Adrenal gland (tissue), 12 donors: ENCODE results near the gene WSCD2. TPM values are rescaled to one million over a fixed set of nuclear protein-coding genes. Genes with fewer than 3 reads are reported as not detected.

Experiments
- DNase-seq, 7 donors: peaks; one replicate each; pipeline ENCODE4 v3.0.0-alpha.2; 2019 to 2020
- H3K27ac ChIP-seq, 5 donors: fragments of 200-600 bp; sonication (generic) in 4 of 5; 1 replicate in 3 of 5; 2 replicates in 2 of 5; pipeline versions ENCODE4 v1.5.1 to v1.8.0; 2016 to 2020; ENCODE audit warnings: mild to moderate bottlenecking in 1 of 5
- H3K27me3 ChIP-seq: fragments of 200-600 bp; 2 replicates; pipeline ENCODE4 v1.8.0; 2021
- H3K36me3 ChIP-seq, 2 donors: fragments of 200-600 bp; replicated peaks in 1 of 2; 1 replicate in 1 of 2; 2 replicates in 1 of 2; pipeline versions ENCODE4 v1.5.1 to v1.8.0; 2018 to 2022
- H3K4me1 ChIP-seq, 2 donors: fragments of 200-600 bp; replicated peaks in 1 of 2; 1 replicate in 1 of 2; 2 replicates in 1 of 2; pipeline versions ENCODE4 v1.5.1 to v1.8.0; 2018 to 2021
- H3K4me3 ChIP-seq, 4 donors: fragments of 200-600 bp; sonication (generic) in 3 of 4; one replicate each; pipeline ENCODE4 v1.5.1; 2016 to 2018
- H3K9me3 ChIP-seq, 3 donors: fragments of 200-600 bp; sonication (generic) in 1 of 3; replicated peaks in 1 of 3; 1 replicate in 2 of 3; 2 replicates in 1 of 3; pipeline versions ENCODE4 v1.5.1 to v1.8.0; 2016 to 2021
- POLR2A ChIP-seq, 2 donors: fragments of 450-650 bp; IDR thresholded peaks; one replicate each; pipeline ENCODE4 v1.6.1; 2017; ENCODE audit warnings: antibody characterized with exemption in 2 of 2, mild to moderate bottlenecking in 2 of 2, moderate library complexity in 1 of 2
- WGBS, 4 donors: extraction: QIAGEN DNeasy Blood & Tissue Kit in 2 of 4; methylation state at CpG; one replicate each; pipeline versions ENCODE4 v1.1.5 to v1.1.7; 2013 to 2017; 5-methylcytosine and 5-hydroxymethylcytosine counted together
- intact Hi-C, 2 donors: fragments of 100-400 bp; cut with DNase I; formaldehyde crosslinking; loops; one replicate each; pipeline versions ENCODE4 v1.14.1 to v1.15.0; 2022 to 2023
- polyA plus RNA-seq, 3 donors: library from polyadenylated mRNA; stranded (reverse); fragments of 200-250 nt in 2 of 3; fragments of 350-450 nt in 1 of 3; fragmentation: Illumina TruSeq in 1 of 3; extraction: RNeasy Lipid Tissue Mini Kit (QIAGEN cat#74804) in 1 of 3; gene quantifications; one replicate each; pipeline ENCODE4 v1.2.3, GENCODE V29; 2013 to 2014
- total RNA-seq, 9 donors: library from RNA; depleted of rRNA in 4 of 9; stranded (reverse); fragments of >200 nt in 4 of 9; fragments of 120-200 nt in 1 of 9; fragmentation: NEBNext Ultra II Directional in 1 of 9; extraction: Animal tissue kit (Norgen Biotek cat#: 25700) in 1 of 9; gene quantifications; one replicate each; pipeline versions ENCODE4 v1.1.0 to v1.2.4, GENCODE V29; 2013 to 2023
- TF ChIP-seq, protein P1 (sequence below), 6 experiments: fragments of 450-650 bp in 4 of 6; fragments of 200-600 bp in 2 of 6; sonication (generic) in 1 of 6; IDR thresholded peaks; 1 replicate in 5 of 6; 2 replicates in 1 of 6; pipeline versions ENCODE4 v1.5.1 to v1.8.0; 2016 to 2021; ENCODE audit warnings: antibody characterized with exemption in 6 of 6, mild to moderate bottlenecking in 2 of 6, moderate library complexity in 1 of 6
- donor health status: healthy with polysubstance abuse.
- donor health status: Bipolar disorder and iron deficiency.
- donor health status: DM: yes; HTN: yes; CAD: no.
- donor health status: DM: no; HTN: no; CAD: no.
- donor health status: DM: no; HTN: no; CAD: no.
- donor health status: DM: yes; HTN: yes; CAD: no.

Gene WSCD2
- total and polyA plus RNA-seq, 12 donors, result 0.18 to 2.9 (median 0.69) TPM

DNA sequence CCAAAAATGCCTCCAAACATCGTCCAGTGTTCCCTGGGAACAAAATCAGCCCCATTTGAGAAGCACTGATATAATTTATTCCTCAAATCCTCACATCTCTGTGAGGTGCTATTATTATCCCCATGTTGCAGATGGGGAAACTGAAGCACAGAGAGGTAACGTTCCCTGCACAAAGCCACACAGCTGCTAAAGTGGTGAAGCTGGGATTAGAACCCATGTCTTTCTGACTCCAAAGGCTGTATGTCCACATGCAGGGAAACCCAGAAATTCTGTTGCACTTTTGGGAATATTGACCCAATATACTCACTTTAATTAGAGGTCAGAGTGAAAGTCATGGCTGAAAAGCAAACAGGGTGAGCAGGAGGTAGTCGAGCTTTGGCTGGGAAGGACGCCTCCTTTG lies 19.1 kb upstream of the WSCD2 start:
- no peaks in the 10 kb centered on the region for H3K36me3 ChIP-seq
- no peaks in the 10 kb centered on the region for H3K4me1 ChIP-seq
- H3K27ac ChIP-seq, result no peak overlapping the region
- WGBS, 4 donors, result 47 to 68% (median 59%) methylated on average over 4 of the region's 4 CpGs
- intact Hi-C loops, result no loop called here
- no peak overlapping the region for H3K4me3 ChIP-seq
- no peaks in the 10 kb centered on the region for H3K9me3 ChIP-seq
- TF ChIP-seq, protein P1, sequence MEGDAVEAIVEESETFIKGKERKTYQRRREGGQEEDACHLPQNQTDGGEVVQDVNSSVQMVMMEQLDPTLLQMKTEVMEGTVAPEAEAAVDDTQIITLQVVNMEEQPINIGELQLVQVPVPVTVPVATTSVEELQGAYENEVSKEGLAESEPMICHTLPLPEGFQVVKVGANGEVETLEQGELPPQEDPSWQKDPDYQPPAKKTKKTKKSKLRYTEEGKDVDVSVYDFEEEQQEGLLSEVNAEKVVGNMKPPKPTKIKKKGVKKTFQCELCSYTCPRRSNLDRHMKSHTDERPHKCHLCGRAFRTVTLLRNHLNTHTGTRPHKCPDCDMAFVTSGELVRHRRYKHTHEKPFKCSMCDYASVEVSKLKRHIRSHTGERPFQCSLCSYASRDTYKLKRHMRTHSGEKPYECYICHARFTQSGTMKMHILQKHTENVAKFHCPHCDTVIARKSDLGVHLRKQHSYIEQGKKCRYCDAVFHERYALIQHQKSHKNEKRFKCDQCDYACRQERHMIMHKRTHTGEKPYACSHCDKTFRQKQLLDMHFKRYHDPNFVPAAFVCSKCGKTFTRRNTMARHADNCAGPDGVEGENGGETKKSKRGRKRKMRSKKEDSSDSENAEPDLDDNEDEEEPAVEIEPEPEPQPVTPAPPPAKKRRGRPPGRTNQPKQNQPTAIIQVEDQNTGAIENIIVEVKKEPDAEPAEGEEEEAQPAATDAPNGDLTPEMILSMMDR (IDR thresholded peaks at IDR 0.05), result no peak
- no peak for TF ChIP-seq POLR2A (IDR thresholded peaks at IDR 0.05)
- DNase-seq, result no peak
- H3K27me3 ChIP-seq, result peaks cover 8% of the 10 kb centered on the region

DNA sequence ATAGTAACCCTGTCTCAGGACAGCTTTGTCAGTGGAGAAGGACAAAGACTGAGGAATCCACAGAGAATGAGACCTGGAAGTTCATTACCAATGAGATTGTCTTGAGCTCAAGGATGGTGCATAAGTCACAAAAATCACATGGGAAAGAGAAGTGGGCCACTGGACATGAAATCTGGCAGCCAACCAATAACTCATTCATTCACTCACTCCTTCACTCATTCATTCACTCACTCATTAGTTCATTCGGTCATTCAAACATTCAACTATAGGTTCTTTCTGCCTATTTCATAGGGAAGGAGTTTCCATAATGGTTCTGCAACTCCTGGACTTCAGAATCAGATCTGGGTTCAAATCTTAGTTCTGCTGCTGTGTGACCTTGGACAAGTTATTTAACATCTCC lies 18.2 kb upstream of the WSCD2 start:
- no peaks in the 10 kb centered on the region for H3K36me3 ChIP-seq
- H3K4me3 ChIP-seq, result no peak overlapping the region
- no peak for DNase-seq
- TF ChIP-seq, protein P1 (IDR thresholded peaks at IDR 0.05), result no peak
- TF ChIP-seq POLR2A (IDR thresholded peaks at IDR 0.05), result no peak
- 85 to 89% (median 85%) methylated on average over 1 of the region's 1 CpG for WGBS, 4 donors
- H3K27ac ChIP-seq, result no peak overlapping the region
- intact Hi-C loops, result no loop called here
- H3K9me3 ChIP-seq, result no peaks in the 10 kb centered on the region
- H3K27me3 ChIP-seq, result peaks cover 8% of the 10 kb centered on the region
- H3K4me1 ChIP-seq, result no peaks in the 10 kb centered on the region

- Histone ChIP-seq H3K9me3 (no peaks in the 10 kb centered on the region), H3K27me3 (no peaks in the 10 kb centered on the region), H3K4me1 (no peaks in the 10 kb centered on the region), H3K36me3 (no peaks in the 10 kb centered on the region), H3K27ac (peak overlapping the region in 1 of 5 donors; percentile 62), H3K4me3 (no peak overlapping the region)
- no peak for DNase-seq
- 68 to 72% (median 72%) methylated on average over 9 to 11 of the region's 11 CpGs for WGBS, 4 donors
- intact Hi-C loops, result no loop called here
- TF ChIP-seq, protein P1 (IDR thresholded peaks at IDR 0.05), result no peak
- no peak for TF ChIP-seq POLR2A (IDR thresholded peaks at IDR 0.05)
These were observed 16.1 kb upstream of the WSCD2 start for GRCh38 chr12:108112832-108113556.

DNA sequence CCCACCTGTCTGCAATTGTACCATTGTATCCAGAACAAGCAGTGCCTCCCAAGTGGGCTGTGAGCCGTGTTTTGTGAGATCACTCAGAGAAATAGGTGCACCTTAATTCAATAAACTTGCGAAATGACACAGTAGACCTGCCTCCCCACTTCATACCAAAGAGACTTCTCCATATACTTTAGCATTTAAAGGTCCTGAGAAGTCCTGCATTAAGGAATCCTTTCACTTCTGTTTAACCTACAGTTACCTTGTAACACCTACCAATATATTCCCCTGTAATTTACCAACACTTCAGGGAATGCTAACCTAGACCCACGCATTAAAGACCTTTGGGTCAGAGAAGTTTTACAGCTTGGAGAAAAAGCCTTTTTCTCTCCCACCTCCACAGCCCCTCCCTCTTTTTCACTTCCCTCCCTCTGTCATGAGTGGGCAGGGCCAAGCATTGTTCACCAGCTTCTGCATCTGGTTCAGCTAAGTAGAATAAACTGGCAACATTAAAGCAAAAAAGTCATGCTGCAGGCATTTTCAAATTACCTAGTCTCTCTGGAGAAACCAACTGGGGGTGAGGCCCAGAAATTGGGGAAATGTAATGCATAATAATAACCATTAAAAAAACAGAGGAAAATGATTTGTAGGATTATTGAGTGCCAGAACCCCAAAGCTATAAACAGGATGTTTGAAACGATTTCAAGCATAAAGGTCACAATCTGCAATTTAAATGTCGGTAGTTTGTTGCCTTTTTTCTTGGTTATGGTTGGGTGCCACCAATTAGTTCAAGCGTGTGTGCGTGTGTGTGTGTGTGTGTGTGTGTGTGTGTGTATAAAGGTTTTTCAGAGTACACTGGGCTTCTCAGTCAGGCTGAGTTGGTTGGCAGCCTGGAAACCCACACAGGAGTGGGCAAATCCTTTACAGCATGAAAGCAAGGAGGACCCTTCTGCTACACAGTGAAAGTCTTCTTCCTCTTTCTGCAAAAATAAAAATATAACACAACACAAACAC lies 13.7 kb upstream of the WSCD2 start:
- DNase-seq, result no peak
- Histone ChIP-seq H3K9me3 (no peaks in the 10 kb centered on the region), H3K4me1 (no peaks in the 10 kb centered on the region), H3K27ac (peak overlapping the region in 1 of 5 donors; percentile 27), H3K36me3 (no peaks in the 10 kb centered on the region), H3K27me3 (peaks cover 7% of the 10 kb centered on the region), H3K4me3 (no peak overlapping the region)
- 57 to 59% (median 58%) methylated on average over 7 of the region's 7 CpGs for WGBS, 4 donors
- intact Hi-C loops, result no loop called here
- TF ChIP-seq POLR2A (IDR thresholded peaks at IDR 0.05), result no peak
